Fibroblast of pulmonary artery (primary cell): Measurements from ENCODE around the gene CASZ1.

ENCODE experiments used
- DNase-seq: peaks from one replicate; pipeline ENCODE4 v3.0.0-alpha.2; 2010; ENCODE audit warnings: low read depth
- H3K4me3 ChIP-seq: replicated peaks from 2 replicates; pipeline ENCODE4 v1.5.1; 2011; ENCODE audit warnings: low read depth, mild to moderate bottlenecking, control low read depth, low read length, moderate library complexity
- CTCF ChIP-seq: IDR thresholded peaks from 2 replicates; pipeline ENCODE4 v1.5.1; 2011; ENCODE audit warnings: mild to moderate bottlenecking, control low read depth, low read length, inconsistent platforms; ENCODE audit errors: missing control alignments

Gene CASZ1

DNA sequence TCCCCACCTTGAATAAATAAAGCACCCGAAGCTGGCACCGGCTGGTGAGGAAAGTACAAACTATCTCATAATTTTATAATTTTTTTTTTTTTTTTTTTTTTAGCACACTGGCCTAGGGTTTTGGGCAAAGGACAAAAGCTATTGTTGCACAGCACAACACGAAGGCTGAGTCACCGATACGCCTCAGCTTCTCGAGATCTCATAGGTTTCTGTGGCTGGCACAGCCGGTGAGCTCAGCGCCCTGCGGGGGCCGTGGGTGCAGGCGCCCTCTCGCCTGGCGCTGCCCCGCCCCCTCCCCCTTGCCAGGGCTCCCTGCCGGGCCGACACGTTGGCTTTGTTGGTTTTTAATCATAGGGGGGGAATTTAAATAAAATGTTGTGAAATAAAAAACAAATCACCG is 17.2 kb downstream of the CASZ1 start:
- no peak overlapping the region for H3K4me3 ChIP-seq
- DNase-seq: no peak
- no peak for TF ChIP-seq CTCF

GRCh38 chr1:10778640-10779039 is 17.8 kb downstream of the CASZ1 start:
- no peak for DNase-seq
- no peak overlapping the region for H3K4me3 ChIP-seq
- no peak for TF ChIP-seq CTCF

DNA sequence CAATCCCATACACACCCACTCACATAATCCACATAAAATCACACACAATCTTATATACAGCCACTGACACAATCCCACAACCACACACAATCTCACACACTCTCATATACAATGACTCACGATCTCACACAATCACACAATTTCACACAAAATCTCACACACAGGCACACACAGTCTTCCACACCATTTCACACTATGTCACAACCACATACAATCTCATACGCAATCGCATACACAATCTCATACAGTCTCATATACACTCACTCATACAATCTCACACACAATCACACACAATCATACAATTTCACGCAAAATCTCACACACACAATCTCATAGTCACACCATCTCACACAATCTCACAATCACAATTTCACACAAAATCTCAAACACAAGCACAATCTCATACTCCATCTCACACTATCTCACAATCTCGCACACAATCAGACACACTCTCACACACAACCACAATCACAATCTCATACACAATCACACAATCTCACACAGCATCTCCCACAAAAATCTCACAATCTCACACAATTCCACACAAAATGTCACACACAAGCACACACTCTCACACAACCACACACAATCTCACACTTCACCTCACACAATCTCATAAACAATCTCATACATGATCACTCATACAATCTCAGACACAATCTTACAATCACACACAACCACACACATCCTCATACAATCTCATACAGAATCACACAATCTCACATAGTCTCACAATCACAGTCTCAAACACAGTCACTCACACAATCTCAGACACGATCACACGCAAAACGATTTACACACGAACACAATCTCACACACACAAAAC is 18.5 kb downstream of the CASZ1 start:
- no peak for DNase-seq
- no peak overlapping the region for H3K4me3 ChIP-seq
- no peak for TF ChIP-seq CTCF

DNA sequence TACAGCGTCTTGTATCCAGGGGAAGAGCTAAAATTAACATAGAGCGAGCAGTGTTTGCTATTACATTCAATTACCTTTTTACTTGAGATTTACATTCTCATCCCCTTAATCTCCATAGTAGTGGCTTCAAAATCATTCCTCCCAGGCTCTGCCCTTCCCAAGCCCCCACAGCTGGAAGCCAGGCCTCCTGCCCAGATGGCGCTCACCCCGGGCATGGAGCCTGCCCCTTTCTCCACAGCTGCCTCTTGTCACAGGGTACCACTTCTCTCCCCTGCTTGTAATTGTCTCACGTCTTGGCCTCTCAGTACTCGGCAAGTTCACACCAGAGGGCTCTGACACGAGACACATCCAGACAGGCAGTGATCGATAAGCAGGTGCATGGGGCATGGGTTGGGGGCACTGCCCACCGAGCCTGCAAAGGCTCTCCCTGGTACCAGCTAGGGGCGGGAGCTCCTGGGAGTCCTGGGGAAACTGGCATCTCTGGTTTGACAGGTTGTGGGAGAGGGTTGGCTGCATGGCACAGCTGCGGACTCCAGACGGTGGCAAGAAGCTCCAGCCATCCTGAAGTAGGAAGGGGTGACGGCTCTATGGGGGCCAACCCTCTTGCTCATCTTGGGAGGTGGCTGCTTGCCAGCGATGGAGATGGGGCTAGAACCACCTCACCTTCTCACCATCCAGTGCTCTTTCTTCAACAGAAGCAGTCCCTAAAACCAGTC is 20.1 kb downstream of the CASZ1 start:
- DNase-seq: no peak
- no peak for TF ChIP-seq CTCF
- no peak overlapping the region for H3K4me3 ChIP-seq

GRCh38 chr1:10775763-10776162 is 20.7 kb downstream of the CASZ1 start:
- no peak for TF ChIP-seq CTCF
- H3K4me3 ChIP-seq: no peak overlapping the region
- no peak for DNase-seq

- no peak for DNase-seq
- no peak for TF ChIP-seq CTCF
- no peak overlapping the region for H3K4me3 ChIP-seq
Observed at GRCh38 chr1:10774615-10775310, 21.7 kb downstream of the CASZ1 start.
